Measurements from ENCODE around the gene SMIM9.

- TF ChIP-seq CTCF (IDR thresholded peaks at IDR 0.05): no peak
- TF ChIP-seq EZH2phosphoT487 (IDR thresholded peaks at IDR 0.05): no peak
Measured at GRCh38 chrX:154775419-154776349, 58.8 kb downstream of the SMIM9 start.
